Natural killer cell (primary cell): Measurements from ENCODE around the gene RFC4. TPM values are rescaled to one million over a fixed set of nuclear protein-coding genes. Genes with fewer than 3 reads are reported as not detected.

Experiments
- ATAC-seq, 3 donors: fragments of 150-1000 bp in 2 of 3; fragments of 200-7000 bp in 1 of 3; cut with Tn5 transposase; 1 replicate in 1 of 3; 2 replicates in 2 of 3; pipeline ENCODE4 v1.10.0; 2021; ENCODE audit warnings: mild to moderate bottlenecking in 2 of 3, moderate library complexity in 2 of 3
- DNase-seq, 2 donors: peaks; one replicate each; pipeline versions ENCODE4 v3.0.0 to v3.0.0-alpha.2; 2013 to 2021; ENCODE audit warnings: mixed read lengths in 1 of 2
- H3K27ac ChIP-seq: one replicate; pipeline ENCODE4 v1.5.1; 2013; ENCODE audit warnings: mild to moderate bottlenecking, low read length
- H3K27me3 ChIP-seq: one replicate; pipeline ENCODE4 v1.6.1; 2013; ENCODE audit warnings: low read length; ENCODE audit not compliant: control insufficient read depth, insufficient read depth
- H3K36me3 ChIP-seq: one replicate; pipeline ENCODE4 v1.6.1; 2013; ENCODE audit warnings: low read length; ENCODE audit not compliant: control insufficient read depth, insufficient read depth
- H3K4me1 ChIP-seq: one replicate; pipeline ENCODE4 v1.6.1; 2013; ENCODE audit warnings: low read length; ENCODE audit not compliant: control insufficient read depth, insufficient read depth
- H3K4me3 ChIP-seq: one replicate; pipeline ENCODE4 v1.5.1; 2013; ENCODE audit warnings: low read length
- H3K9me3 ChIP-seq: one replicate; pipeline ENCODE4 v1.6.1; 2013; ENCODE audit warnings: low read length; ENCODE audit not compliant: control insufficient read depth, insufficient read depth
- H3K27ac Mint-ChIP-seq, 2 donors: one replicate each; pipeline ENCODE4 v1.8.0; 2022; ENCODE audit warnings: mild to moderate bottlenecking in 2 of 2, mixed read lengths in 2 of 2, moderate library complexity in 1 of 2
- H3K27me3 Mint-ChIP-seq, 2 donors: one replicate each; pipeline ENCODE4 v1.8.0; 2022; ENCODE audit warnings: low read depth in 2 of 2, mixed read lengths in 2 of 2
- H3K36me3 Mint-ChIP-seq: one replicate; pipeline ENCODE4 v1.8.0; 2022; ENCODE audit warnings: mixed read lengths
- H3K4me1 Mint-ChIP-seq, 2 donors: one replicate each; pipeline ENCODE4 v1.8.0; 2022; ENCODE audit warnings: mixed read lengths in 2 of 2
- H3K4me3 Mint-ChIP-seq: one replicate; pipeline ENCODE4 v1.8.0; 2022; ENCODE audit warnings: mild to moderate bottlenecking, moderate library complexity, mixed read lengths
- H3K9me3 Mint-ChIP-seq, 2 donors: one replicate each; pipeline ENCODE4 v1.8.0; 2022; ENCODE audit warnings: mixed read lengths in 2 of 2
- CTCF ChIP-seq: fragments of 200-600 bp; IDR thresholded peaks from one replicate; pipeline ENCODE4 v1.8.0; 2022; ENCODE audit warnings: antibody characterized with exemption
- WGBS: methylation state at CpG from one replicate; pipeline ENCODE4 v1.1.7; 2013; ENCODE audit warnings: missing lambda C conversion rate; ENCODE audit not compliant: insufficient coverage; 5-methylcytosine and 5-hydroxymethylcytosine counted together
- intact Hi-C: fragments of 100-400 bp; cut with micrococcal nuclease; formaldehyde crosslinking; loops from one replicate; pipeline ENCODE4 v1.14.2; 2022
- total RNA-seq, 4 donors: library from RNA; stranded (reverse); fragments of 120-200 nt in 1 of 4; gene quantifications; one replicate each; pipeline versions ENCODE4 v1.2.3 to v1.2.4, GENCODE V29; 2013 to 2022

The RFC4 gene
- total RNA-seq, 3 donors from 2014 or later (not counting 1 experiment from before 2014, with no cell fraction given), result 16.8 to 21.6 (median 17.3) TPM

GRCh38 chr3:186783058-186783730, 23.1 kb downstream of the RFC4 start, which contains the start of gene EIF4A2:
TSS of gene EIF4A2 (plus strand) at chr3:186783577. CDS start at chr3:186783611, 34 bp downstream.
- Mint-ChIP-seq H3K27ac (peak within 1 kb of the TSS; percentile 95 to 97), H3K36me3 (peaks cover 45% of the 10 kb centered on the region), H3K4me1 (peaks cover 57% of the 10 kb centered on the region in 2 donors), H3K27me3 (no peaks in the 10 kb centered on the region), H3K9me3 (no peaks in the 10 kb centered on the region), H3K4me3 (peak within 1 kb of the TSS; percentile 96)
- Histone ChIP-seq H3K27me3 (no peaks in the 10 kb centered on the region), H3K9me3 (no peaks in the 10 kb centered on the region), H3K4me3 (peak within 1 kb of the TSS; percentile 79), H3K4me1 (peaks cover 19% of the 10 kb centered on the region), H3K27ac (peak within 1 kb of the TSS; percentile 93), H3K36me3 (peaks cover 40% of the 10 kb centered on the region)
- ATAC-seq (peak; percentile 71 to 85 (median 77)), DNase-seq (peak; percentile 89 to 96)
- under 1% methylated on average over 60 of the region's 60 CpGs for WGBS
- intact Hi-C loops, result loop anchor here (5.0 kb wide), 2 partner anchors 349 to 846 kb away; partner anchors contain the start of gene TRA2B
- TF ChIP-seq CTCF, result no peak

DNA sequence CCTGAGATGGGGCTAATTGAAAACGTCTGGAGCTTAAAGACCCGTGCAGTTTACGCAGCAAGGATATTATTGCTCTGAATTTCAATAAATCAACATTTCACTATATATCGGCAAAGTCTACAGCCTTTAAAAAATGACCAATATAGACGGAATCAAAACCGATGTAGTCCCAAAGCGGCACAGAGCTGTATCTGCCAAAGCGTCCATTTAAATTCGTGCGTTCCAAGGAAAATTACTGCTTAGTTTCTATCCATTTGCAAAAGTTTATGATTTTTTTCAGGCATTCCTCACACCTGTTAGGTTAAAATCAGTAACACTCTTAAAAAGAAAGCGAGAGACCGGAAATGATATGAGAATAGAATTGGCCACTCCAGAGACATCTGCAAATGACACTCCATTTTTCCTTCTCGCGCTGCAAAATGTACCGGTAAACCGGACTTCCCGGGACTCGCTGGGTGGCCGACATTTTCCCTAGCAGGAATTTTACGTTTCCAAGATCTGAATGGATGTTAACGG, 23.7 kb downstream of the RFC4 start:
- Histone ChIP-seq H3K27me3 (no peaks in the 10 kb centered on the region), H3K9me3 (no peaks in the 10 kb centered on the region), H3K4me1 (peaks cover 19% of the 10 kb centered on the region), H3K36me3 (peaks cover 34% of the 10 kb centered on the region), H3K4me3 (peak overlapping the region; percentile 79), H3K27ac (peak overlapping the region; percentile 93)
- H3K27me3 Mint-ChIP-seq, result no peaks in the 10 kb centered on the region
- peak overlapping the region; percentile 96 for H3K4me3 Mint-ChIP-seq
- no peak for DNase-seq
- no peak for TF ChIP-seq CTCF
- H3K27ac Mint-ChIP-seq, result peak overlapping the region; percentile 95 to 97
- peaks cover 39% of the 10 kb centered on the region for H3K36me3 Mint-ChIP-seq
- no peaks in the 10 kb centered on the region for H3K9me3 Mint-ChIP-seq
- intact Hi-C loops, result loop anchor here (5.0 kb wide), 2 partner anchors 350 to 845 kb away; partner anchors contain the start of gene TRA2B
- 10% methylated on average over 21 of the region's 21 CpGs for WGBS
- ATAC-seq, result peak; percentile 9 to 42 (median 16)
- peaks cover 51% of the 10 kb centered on the region in 2 donors for H3K4me1 Mint-ChIP-seq

- peaks cover 3% of the 10 kb centered on the region for H3K4me1 ChIP-seq
- no peak overlapping the region for H3K27ac ChIP-seq
- TF ChIP-seq CTCF, result no peak
- no peak overlapping the region for H3K4me3 Mint-ChIP-seq
- H3K9me3 ChIP-seq, result no peaks in the 10 kb centered on the region
- DNase-seq (no peak), ATAC-seq (no peak)
- no peak overlapping the region for H3K27ac Mint-ChIP-seq
- WGBS, result 93% methylated on average over 5 of the region's 5 CpGs
- H3K4me3 ChIP-seq, result no peak overlapping the region
- H3K4me1 Mint-ChIP-seq, result peaks cover 17% of the 10 kb centered on the region in 2 donors
- no peaks in the 10 kb centered on the region for H3K9me3 Mint-ChIP-seq
- H3K36me3 Mint-ChIP-seq, result peaks cover 11% of the 10 kb centered on the region
- H3K27me3 Mint-ChIP-seq, result no peaks in the 10 kb centered on the region
- H3K27me3 ChIP-seq, result no peaks in the 10 kb centered on the region
- peaks cover under 1% of the 10 kb centered on the region for H3K36me3 ChIP-seq
- intact Hi-C loops, result no loop called here
Observed at GRCh38 chr3:186779204-186779603, 27.1 kb downstream of the RFC4 start.
